OCI-LY7 (cell line): Measurements from ENCODE around the gene ATP2C2.

Source experiments
- EZH2phosphoT487 ChIP-seq: fragments of 200-600 bp; sonication (generic); IDR thresholded peaks from 2 replicates; pipeline ENCODE4 v1.6.1; 2018; ENCODE audit warnings: low read depth, borderline replicate concordance, mild to moderate bottlenecking, mixed run types, antibody characterized with exemption, low read length, moderate library complexity, mixed read lengths
- TF ChIP-seq, protein P1 (sequence below): fragments of 200-600 bp; sonication (generic); conservative IDR thresholded peaks from 2 replicates; pipeline ENCODE4 v1.5.1; 2014; ENCODE audit warnings: mild to moderate bottlenecking, antibody characterized with exemption, low read length, moderate library complexity, mixed read lengths

- TF ChIP-seq, protein P1, sequence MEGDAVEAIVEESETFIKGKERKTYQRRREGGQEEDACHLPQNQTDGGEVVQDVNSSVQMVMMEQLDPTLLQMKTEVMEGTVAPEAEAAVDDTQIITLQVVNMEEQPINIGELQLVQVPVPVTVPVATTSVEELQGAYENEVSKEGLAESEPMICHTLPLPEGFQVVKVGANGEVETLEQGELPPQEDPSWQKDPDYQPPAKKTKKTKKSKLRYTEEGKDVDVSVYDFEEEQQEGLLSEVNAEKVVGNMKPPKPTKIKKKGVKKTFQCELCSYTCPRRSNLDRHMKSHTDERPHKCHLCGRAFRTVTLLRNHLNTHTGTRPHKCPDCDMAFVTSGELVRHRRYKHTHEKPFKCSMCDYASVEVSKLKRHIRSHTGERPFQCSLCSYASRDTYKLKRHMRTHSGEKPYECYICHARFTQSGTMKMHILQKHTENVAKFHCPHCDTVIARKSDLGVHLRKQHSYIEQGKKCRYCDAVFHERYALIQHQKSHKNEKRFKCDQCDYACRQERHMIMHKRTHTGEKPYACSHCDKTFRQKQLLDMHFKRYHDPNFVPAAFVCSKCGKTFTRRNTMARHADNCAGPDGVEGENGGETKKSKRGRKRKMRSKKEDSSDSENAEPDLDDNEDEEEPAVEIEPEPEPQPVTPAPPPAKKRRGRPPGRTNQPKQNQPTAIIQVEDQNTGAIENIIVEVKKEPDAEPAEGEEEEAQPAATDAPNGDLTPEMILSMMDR = no peak
- TF ChIP-seq EZH2phosphoT487 = no peak
Observed at GRCh38 chr16:84319146-84319760, 49.1 kb upstream of the ATP2C2 start.
